HG03378 (cell line): ENCODE data around the gene SPTSSA.
"Not testable (repeated sequence)": the region's sequence is repeated elsewhere in the genome, so short reads cannot be mapped to it uniquely, and the experiment has no call there.

Experiments used
- ATAC-seq: cut with Tn5 transposase; IDR thresholded peaks from one replicate; pipeline ENCODE4 v1.9.1; 2021; ENCODE audit warnings: mild to moderate bottlenecking, moderate library complexity; ENCODE audit not compliant: unreplicated experiment

The SPTSSA gene

DNA sequence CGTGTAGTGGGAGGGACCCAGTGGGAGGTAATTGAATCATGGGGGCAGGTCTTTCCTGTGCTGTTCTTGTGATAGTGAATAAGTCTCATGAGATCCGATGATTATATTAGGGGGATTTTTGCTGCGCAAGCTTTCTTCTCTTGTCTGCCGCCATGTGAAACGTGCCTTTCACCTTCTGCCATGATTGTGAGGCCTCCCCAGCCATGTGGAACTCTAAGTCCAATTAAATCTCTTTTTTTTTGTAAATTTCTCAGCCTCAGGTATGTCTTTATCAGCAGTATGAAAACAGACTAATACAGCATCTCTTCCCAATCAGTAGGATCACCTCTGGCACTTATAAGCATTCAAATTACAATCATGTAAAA lies 34.0 kb downstream of the SPTSSA start:
- ATAC-seq, result not testable (repeated sequence)

DNA sequence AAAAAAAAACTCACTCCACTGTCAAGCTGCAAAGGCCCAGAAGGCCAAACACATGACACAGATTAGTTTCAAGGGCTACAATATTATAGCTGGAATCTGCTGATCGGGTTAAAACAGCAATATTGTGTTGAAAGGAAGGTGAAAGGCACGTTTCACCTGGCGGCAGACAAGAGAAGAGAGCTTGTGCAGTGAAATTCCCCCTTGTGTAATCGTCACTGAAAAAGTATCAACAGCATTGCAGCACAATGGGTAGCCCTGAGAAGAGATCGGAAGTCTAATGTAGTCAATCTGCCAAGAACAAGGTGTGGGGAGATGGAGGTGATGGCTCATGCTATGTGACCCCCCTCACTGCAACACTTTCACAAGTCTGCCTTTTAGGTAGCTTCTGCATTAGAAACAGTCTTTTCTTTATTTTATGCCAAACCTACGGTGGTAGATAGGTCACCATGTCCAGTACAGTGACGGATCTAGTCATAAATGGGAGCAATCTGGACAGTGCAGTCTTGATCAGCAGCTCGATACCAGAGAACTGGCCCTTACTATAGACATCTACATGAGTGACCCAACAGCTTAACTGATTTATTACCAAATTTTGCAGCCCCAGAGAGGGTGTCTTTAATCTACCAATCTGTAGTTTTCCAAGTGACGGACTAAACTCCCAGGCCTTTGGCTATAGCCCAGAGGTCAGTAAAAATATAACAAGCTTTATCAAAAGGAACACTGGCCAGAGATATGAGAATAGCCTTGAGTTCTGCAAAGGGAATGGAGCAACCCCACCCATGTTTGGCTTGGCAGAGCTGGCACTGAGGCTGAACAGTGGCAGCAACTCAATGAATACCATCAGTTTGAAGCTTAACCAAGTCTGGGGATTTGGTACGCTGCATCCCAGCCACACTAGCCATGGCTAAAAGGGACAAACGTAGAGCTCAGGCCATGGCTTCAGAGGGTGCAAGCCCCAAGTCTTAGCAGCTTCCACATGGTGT lies 35.4 kb downstream of the SPTSSA start:
- no peak for ATAC-seq

DNA sequence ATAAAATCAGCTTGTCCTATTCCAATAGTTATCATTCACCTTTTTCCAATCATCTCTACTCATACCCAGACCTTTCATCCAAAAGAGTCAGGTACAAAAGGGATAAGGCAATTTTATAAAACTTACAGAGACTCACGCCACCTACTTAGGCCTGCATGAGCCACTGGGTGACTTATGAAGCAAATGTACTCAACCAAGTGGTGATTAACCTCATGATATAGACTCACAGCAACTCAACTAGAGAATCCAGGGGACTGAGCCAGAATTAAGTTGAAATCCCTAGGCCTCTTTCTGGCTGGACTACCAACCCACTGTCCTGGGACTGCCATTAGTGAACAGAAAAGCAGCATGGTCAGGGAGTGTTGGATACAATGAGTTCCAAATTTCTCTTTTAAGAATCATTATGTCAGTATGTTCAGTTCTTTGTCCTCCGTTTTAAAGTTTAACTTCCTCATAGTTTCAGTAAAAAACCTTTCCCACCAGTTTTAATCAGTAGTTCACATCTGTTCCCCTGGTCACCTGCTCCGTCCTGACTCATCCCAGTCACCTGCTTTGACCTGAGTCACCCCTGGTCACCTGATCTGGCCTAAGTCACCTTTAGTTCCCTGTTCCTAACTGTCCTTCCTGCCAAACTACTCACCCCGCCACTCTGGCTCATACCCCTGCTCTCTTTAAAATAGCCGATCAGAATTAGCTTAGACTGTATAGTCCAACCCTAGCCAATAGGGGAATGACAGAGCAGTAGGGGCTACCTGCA lies 36.8 kb downstream of the SPTSSA start:
- ATAC-seq, result no peak

DNA sequence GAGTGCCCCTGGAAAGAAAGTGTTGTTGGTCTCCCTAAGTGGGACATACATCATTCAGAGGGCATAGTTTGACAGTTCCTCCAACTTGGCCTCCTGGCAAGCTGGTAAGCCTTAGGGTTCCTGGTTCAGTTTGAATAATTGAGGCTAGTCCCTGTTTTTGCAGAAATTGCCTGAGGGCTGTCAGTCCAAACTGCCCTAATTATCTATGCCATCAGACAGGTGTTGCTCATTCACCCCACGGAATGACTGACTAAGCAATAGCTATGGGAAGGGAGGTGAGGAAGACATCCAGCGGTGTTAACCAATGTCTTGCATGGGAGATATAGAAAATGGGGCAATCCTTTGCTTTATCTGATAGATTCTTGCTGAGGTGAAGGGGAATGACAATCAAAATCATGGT lies 37.6 kb downstream of the SPTSSA start:
- ATAC-seq, result no peak

DNA sequence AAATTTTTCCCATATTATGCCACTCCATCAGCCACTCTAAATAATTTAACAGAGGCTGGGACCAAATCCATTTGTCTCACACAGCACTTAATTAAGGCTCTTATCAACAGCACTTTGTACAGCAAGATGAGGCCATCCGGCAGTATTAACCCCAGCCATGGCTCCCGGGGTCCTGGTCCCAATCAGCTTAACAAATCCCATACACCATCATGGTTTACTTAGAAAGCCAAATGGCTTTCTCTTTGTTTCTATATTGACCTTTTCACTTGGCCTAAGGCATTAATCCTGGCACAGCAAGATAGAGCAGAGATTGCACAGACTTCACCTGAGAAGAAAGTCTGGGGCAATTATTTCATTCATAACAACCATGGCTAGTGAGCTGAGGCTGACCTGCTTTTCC lies 38.6 kb downstream of the SPTSSA start:
- ATAC-seq, result no peak

DNA sequence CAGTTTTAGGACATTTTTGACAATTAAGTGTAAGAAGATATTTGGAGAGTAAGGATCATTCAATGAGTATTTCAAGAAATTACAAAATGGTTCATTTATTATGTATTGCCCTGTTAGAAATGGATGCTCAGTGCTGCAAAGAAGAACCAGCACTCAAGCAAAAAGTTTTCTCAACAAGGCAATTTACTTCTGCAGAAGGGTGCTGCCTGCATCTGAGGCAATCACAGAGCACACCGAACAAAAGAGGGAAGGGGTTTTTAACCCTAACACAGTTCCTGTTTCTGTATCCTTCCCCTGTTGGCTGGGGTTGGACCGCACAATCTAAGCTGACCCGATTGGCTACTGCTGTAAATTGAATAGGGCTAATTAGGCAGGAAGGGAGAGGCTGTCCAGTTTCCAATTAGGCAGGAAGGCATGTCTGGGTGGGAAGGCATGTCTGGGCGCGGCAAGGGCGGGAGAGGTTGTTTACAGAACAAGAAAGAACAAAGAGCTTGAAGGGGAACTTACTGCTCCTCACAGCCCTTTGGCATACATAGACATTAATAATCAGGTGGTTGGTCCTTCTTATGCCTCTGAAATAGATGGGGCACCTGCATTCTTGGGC lies 41.4 kb downstream of the SPTSSA start:
- no peak for ATAC-seq

DNA sequence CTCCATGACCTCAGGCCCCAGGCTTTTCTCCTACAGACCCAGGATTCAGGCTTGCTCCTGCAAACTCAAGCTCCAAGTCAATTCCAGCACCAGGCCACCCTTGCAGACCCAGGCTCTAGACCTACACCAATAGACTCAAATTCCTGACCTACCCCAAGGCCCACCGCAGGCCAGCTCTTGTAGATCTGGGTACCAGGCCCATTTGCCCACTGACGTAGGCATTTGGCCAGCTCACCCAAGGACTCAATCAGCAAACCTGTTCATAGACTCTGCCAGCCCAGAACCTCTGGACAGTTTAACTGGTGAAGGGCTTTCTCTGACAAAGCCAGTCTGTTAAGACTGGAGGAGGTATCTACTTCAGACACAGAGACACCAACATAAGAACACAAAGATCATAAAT lies 52.3 kb downstream of the SPTSSA start:
- ATAC-seq, result no peak

DNA sequence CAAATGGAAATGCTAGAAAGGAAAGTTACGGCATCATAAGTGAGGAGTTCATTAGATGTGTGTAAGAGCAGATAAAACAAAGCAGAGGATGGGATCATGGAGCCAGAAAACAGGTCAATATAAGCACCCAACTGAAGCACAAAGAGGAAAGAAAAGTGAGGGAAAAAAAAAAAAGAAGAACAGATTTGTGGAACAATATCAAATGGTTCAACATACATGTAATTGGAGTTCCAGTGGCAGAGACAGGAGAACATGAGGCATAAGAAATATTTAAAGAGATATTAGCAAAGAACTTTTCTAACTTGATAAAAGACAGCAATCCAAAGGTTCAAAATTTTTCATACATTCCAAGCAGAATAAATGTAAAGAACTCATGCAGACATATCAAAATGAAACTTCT lies 54.1 kb downstream of the SPTSSA start:
- ATAC-seq, result no peak

DNA sequence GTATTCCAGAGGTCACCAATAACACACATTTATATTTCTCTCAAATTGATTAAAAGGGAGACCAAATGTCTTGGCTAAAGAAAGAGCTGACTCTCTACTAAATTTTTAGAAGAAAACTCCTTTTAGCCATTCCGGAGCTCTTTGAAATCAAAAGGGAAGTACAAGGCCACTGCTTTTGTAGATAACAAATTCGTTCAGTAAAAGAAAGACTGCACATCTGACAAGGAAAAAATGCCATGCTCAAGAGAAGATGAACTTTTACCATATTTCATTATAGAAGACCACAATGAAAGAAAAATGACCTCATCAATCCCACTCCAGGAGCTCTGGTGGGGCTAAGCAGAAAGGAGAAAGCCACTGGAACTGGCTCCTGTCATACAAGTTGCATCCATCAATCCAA lies 57.6 kb downstream of the SPTSSA start:
- no peak for ATAC-seq

DNA sequence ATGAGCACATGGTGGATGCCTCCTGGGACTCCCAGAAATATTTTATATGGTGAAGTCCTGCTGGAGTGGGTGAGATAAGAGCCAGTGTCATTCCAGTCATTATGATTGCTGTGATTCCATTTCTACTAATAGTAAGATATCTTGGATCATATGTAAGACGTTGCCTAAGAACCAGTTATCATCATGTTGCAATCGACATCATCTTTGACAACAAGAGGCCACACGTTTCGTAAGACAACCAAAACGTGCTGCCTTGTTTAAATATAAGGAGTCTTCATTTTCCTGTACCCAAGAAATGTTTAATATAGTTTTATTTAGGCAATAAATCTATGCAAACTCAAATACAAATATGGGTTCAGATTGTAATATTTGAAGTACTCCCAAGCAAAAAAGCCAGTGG lies 58.4 kb downstream of the SPTSSA start:
- ATAC-seq, result no peak

DNA sequence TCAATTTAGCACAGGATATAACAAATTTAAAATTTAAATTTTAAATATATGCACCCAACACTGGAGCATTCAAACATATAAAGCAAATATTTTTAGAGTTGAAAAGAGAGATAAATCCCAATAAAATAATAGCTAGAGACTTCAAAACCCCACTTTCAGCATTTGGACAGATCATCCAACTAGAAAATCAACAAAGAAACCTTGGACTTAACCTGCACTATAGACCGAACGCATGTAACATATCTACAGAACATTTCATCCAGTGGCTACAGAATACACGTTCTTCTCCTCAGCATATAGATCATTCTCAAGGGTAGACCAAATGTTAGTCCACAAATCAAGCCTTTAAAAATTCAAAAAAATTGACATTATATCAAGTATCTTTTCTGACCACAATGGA lies 64.0 kb downstream of the SPTSSA start:
- no peak for ATAC-seq

DNA sequence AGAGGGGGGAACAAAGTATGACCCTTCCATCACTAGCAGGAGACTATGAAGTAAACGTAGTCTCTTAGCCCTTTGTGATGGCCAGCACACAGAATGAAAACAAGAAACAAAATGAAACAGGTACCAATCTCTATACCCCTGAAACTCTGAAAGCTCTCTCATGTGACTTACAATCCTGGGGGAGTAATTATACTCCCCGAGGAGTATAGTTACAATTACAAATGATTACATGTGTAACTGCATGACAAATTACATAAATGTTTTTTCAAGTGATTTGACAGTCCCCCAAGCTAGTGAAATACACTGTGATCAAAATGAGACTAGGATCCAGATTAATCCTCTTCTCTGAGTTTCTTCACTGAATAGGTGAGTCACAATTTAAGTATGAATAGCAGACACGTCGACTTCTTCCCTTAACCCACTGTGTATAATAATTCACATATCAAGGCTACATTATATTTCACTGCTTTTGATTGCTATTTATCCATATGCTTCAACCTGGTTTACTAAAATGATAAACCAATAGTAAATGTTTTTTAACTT lies 74.0 kb downstream of the SPTSSA start:
- ATAC-seq, result no peak

DNA sequence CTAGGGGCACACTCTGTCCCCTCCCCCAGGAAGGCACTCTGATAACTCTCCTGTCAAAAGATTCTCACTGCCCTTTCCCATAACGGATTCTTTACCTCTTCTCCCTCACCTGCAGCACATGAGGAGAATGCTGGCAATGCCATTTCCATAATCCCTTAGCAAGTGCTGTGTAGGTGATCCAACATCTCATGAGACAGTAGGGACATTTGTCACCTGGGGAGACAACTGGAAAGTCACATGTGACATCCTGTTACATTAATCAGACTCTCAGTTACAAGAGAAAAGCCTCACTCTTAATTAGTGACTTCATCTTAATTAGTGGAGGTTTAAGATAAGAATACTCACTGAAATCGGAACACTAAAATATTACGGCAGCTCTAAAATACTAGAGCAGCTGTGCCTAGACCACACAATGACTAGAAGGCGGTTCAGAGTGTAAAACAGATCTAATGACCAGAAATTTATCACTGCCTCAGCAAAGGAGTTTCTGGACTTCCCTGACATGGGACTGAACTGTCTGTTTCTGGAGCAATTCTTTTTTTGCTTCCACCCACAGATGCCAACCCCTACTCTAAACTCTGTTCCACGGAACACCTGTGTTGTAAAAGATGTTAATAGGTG lies 75.1 kb downstream of the SPTSSA start:
- no peak for ATAC-seq

DNA sequence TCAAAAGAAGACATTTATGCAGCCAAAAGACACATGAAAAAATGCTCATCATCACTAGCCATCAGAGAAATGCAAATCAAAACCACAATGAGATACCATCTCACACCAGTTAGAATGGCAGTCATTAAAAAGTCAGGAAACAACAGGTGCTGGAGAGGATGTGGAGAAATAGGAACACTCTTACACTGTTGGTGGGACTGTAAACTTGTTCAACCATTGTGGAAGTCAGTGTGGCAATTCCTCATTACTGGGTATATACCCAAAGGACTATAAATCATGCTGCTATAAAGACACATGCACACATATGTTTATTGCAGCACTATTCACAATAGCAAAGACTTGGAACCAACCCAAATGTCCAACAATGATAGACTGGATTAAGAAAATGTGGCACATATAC lies 76.2 kb downstream of the SPTSSA start:
- ATAC-seq, result not testable (repeated sequence)

DNA sequence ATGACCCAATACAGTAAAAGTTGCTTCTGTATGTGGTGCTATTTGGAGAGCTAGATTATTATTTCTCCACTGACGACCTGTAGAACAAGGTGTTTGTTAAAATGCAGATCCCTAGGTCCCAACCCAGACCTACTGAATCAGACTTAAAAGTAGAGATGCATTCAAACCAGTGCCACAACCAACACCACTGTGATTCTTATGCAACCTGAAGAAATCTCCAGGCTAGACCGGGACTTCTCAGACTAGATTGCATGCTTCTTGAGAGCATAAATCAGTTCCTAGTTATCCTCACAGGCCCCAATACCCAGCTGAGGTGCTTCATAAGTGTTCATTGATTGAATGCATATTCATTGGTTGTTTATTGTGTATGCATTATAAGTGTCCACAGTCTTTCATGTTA lies 78.2 kb downstream of the SPTSSA start:
- ATAC-seq, result no peak
